PC-9 (cell line): ENCODE measurements around the gene PTPN9.

Source experiments
- CTCF ChIP-seq: fragments of 200-600 bp; sonication (generic); conservative IDR thresholded peaks from 2 replicates; pipeline ENCODE4 v1.6.1; 2017; ENCODE audit warnings: mixed run types, antibody characterized with exemption, mild to moderate bottlenecking, moderate library complexity
- EZH2 ChIP-seq: fragments of 200-600 bp; sonication (generic); IDR thresholded peaks from 2 replicates; pipeline ENCODE4 v1.8.0; 2017; ENCODE audit warnings: antibody characterized with exemption, low read depth

- no peak for TF ChIP-seq CTCF
- no peak for TF ChIP-seq EZH2
Observed at GRCh38 chr15:75538376-75538775, 40.7 kb downstream of the PTPN9 start.
